ENCODE measurements around the gene TMEFF2.
A peak's percentile ranks its signal among the peaks of the same experiment; 100 is the strongest.

TMEFF2 gene

GRCh38 chr2:192195548-192196418, 1.1 kb upstream of the TMEFF2 start:
- no peak overlapping the region for H3K27ac ChIP-seq (ENCODE audit: extremely low read depth, low read depth, low read length)
- POLR2A ChIA-PET, result no interaction called here
- H3K4me3 ChIP-seq (ENCODE audit: low read depth, low read length), result peak overlapping the region; percentile 59
- TF ChIP-seq ZNF544 (tag by site-specific recombination; IDR thresholded peaks at IDR 0.05), result no peak
- TF ChIP-seq IKZF3 (tag by site-specific recombination; IDR thresholded peaks at IDR 0.05), result 0 out of 2 replicates have a peak, but pooled peaks have one; percentile 46
- TF ChIP-seq GLI2 (tag by site-specific recombination; IDR thresholded peaks at IDR 0.05; ENCODE audit: borderline replicate concordance, low read depth), result no peak
- TF ChIP-seq ZNF175 (tag by site-specific recombination; IDR thresholded peaks at IDR 0.05), result no peak
- TF ChIP-seq ZBTB21 (tag by site-specific recombination; IDR thresholded peaks at IDR 0.05), result no peak
- 0 out of 2 replicates have a peak, but pooled peaks have one; percentile 32 for TF ChIP-seq CTCF (tag by site-specific recombination; IDR thresholded peaks at IDR 0.05)
- no peak for TF ChIP-seq ZNF677 (tag by site-specific recombination; IDR thresholded peaks at IDR 0.05)
- TF ChIP-seq INSM2 (tag by site-specific recombination; IDR thresholded peaks at IDR 0.05), result no peak
- no peak for TF ChIP-seq ZNF501 (tag by site-specific recombination; IDR thresholded peaks at IDR 0.05)
- TF ChIP-seq ZBTB17 (tag by site-specific recombination; IDR thresholded peaks at IDR 0.05), result peak; percentile 82; the same call in 1 of the 2 replicates
- no peak for TF ChIP-seq ZNF837 (tag by site-specific recombination; IDR thresholded peaks at IDR 0.05)
- TF ChIP-seq TRIM28 (IDR thresholded peaks at IDR 0.05; ENCODE audit: borderline replicate concordance, low read length), result no peak
- no peak for TF ChIP-seq ZSCAN4 (tag by site-specific recombination; IDR thresholded peaks at IDR 0.05)
- TF ChIP-seq ZNF146 (tag by site-specific recombination; IDR thresholded peaks at IDR 0.05), result no peak
- no peak for TF ChIP-seq ZNF19 (tag by site-specific recombination; IDR thresholded peaks at IDR 0.05; ENCODE audit: low read depth)
- TF ChIP-seq ZNF561 (tag by site-specific recombination; IDR thresholded peaks at IDR 0.05; ENCODE audit: borderline replicate concordance), result 0 out of 2 replicates have a peak, but pooled peaks have one; percentile 26
- TF ChIP-seq PRDM1 (tag by site-specific recombination; IDR thresholded peaks at IDR 0.05), result 0 out of 2 replicates have a peak, but pooled peaks have one; percentile 8
- 0 out of 2 replicates have a peak, but pooled peaks have one; percentile 10 for TF ChIP-seq ZBTB11 (tag by site-specific recombination; conservative IDR thresholded peaks at IDR 0.05; ENCODE audit: low read depth)
- no peak for TF ChIP-seq ZNF660 (tag by site-specific recombination; IDR thresholded peaks at IDR 0.05)
- no peak for TF ChIP-seq WT1 (tag by site-specific recombination; IDR thresholded peaks at IDR 0.05)
- peak; percentile 78 for TF ChIP-seq ZNF335 (tag by site-specific recombination; conservative IDR thresholded peaks at IDR 0.05)
- peak; percentile 61 for TF ChIP-seq GLIS1 (tag by site-specific recombination; IDR thresholded peaks at IDR 0.05)
- no peak for TF ChIP-seq ZNF121 (tag by site-specific recombination; IDR thresholded peaks at IDR 0.05)
- TF ChIP-seq ZNF433 (tag by site-specific recombination; IDR thresholded peaks at IDR 0.05; ENCODE audit: low read depth), result no peak
- no peak for TF ChIP-seq ZNF704 (tag by site-specific recombination; IDR thresholded peaks at IDR 0.05)
- no peak for TF ChIP-seq ZNF18 (tag by site-specific recombination; IDR thresholded peaks at IDR 0.05)
- no peak for TF ChIP-seq REPIN1 (tag by site-specific recombination; IDR thresholded peaks at IDR 0.05; ENCODE audit: low read depth)

More at GRCh38 chr2:192195548-192196418, 1.1 kb upstream of the TMEFF2 start:
- CTCF ChIA-PET, result interaction anchor here (0.6 to 2.1 kb wide), 5 partner anchors 9 to 449 kb away, joined by 3 to 6 read pairs (median 3); no protein-coding TSS in a partner anchor
- H3K36me3 ChIP-seq (ENCODE audit: control insufficient read depth in 2 of 2, insufficient read depth in 1 of 2, low read length in 2 of 2), result no peaks in the 10 kb centered on the region
- no peaks in the 10 kb centered on the region for H3K9me3 ChIP-seq (ENCODE audit: control insufficient read depth, insufficient read depth, low read depth, low read length)
- no peaks in the 10 kb centered on the region for H3K4me1 ChIP-seq (ENCODE audit: control insufficient read depth, insufficient read depth, low read length)

Measured in HEK293 (cell line).